ENCODE measurements around the gene AFAP1. TPM values are rescaled to one million over a fixed set of nuclear protein-coding genes. Genes with fewer than 3 reads are reported as not detected.

AFAP1 gene
- total and polyA plus RNA-seq, 2 donors (not counting 1 experiment from before 2014, with no cell fraction given): 0.03 to 0.44 TPM

DNA sequence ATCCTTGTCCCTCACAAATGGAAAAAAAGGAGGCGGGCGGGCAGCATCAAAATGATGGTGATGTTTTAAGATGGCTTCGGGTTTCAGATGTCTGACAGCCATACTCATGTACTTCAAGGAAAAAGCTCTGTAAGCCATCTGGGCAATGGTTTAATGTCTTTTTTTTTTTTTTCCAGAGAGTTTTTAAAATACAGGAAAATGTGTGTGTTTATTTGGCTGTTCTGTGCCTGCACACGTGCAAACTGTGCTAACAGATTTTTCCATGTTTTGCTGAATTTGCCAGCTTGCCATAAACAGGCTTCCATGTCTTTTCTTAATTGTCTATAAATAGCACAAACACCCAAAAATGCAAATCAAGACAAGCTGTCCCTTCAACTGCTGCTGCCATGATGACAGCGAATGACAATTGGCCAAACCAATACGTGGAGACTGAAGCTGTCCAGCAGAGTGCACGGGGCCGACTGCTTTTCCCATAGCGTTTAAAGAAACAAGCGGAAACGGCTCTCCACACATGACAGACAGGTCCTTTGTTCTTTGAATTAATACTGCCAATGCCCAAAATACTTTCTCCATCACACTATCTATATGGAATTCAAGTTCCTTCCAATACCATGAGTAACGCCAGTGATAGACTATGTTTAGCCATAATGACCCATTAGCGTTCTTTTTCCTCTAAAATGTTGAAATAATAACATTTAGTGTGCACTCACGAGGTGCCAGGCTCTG lies 35.7 kb downstream of the AFAP1 start:
- no peaks in the 10 kb centered on the region for H3K9me3 ChIP-seq (ENCODE audit: control extremely low read depth in 1 of 3, control insufficient read depth in 2 of 3, insufficient read depth in 1 of 3, low read length in 2 of 3)
- intact Hi-C loops (cut with micrococcal nuclease): no loop called here
- H2AFZ ChIP-seq (ENCODE audit: insufficient read depth, low read depth, low read length, poor library complexity, severe bottlenecking): no peak overlapping the region
- no peak overlapping the region for H3K27ac Mint-ChIP-seq
- H3K4me2 ChIP-seq (replicated peaks; ENCODE audit: low read depth, low read length, poor library complexity, severe bottlenecking): no peak overlapping the region
- H4K20me1 ChIP-seq (ENCODE audit: control insufficient read depth, insufficient read depth, low read length, poor library complexity, severe bottlenecking): no peaks in the 10 kb centered on the region
- no peak overlapping the region for H3K9ac ChIP-seq (ENCODE audit: low read length)
- H3K79me2 ChIP-seq (ENCODE audit: control insufficient read depth, insufficient read depth, low read length): no peaks in the 10 kb centered on the region
- ATAC-seq (ENCODE audit: low read depth): no peak
- H3K9me3 Mint-ChIP-seq (ENCODE audit: insufficient read depth): no peaks in the 10 kb centered on the region
- no peak for TF ChIP-seq EZH2 (IDR thresholded peaks at IDR 0.05; ENCODE audit: borderline replicate concordance, insufficient read depth, low read depth, low read length, poor library complexity, severe bottlenecking)
- TF ChIP-seq, protein P1, sequence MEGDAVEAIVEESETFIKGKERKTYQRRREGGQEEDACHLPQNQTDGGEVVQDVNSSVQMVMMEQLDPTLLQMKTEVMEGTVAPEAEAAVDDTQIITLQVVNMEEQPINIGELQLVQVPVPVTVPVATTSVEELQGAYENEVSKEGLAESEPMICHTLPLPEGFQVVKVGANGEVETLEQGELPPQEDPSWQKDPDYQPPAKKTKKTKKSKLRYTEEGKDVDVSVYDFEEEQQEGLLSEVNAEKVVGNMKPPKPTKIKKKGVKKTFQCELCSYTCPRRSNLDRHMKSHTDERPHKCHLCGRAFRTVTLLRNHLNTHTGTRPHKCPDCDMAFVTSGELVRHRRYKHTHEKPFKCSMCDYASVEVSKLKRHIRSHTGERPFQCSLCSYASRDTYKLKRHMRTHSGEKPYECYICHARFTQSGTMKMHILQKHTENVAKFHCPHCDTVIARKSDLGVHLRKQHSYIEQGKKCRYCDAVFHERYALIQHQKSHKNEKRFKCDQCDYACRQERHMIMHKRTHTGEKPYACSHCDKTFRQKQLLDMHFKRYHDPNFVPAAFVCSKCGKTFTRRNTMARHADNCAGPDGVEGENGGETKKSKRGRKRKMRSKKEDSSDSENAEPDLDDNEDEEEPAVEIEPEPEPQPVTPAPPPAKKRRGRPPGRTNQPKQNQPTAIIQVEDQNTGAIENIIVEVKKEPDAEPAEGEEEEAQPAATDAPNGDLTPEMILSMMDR (IDR thresholded peaks at IDR 0.05): no peak
- no peak for DNase-seq
- H3K4me1 ChIP-seq (ENCODE audit: control insufficient read depth in 2 of 2, insufficient read depth in 2 of 2, low read length in 2 of 2): no peaks in the 10 kb centered on the region
- H3K27ac ChIP-seq (ENCODE audit: low read length in 2 of 2): no peak overlapping the region
- no peaks in the 10 kb centered on the region for H3K4me1 Mint-ChIP-seq
- CTCF ChIA-PET: interaction anchor here (0.7 kb wide), 1 partner anchor 303 kb away, joined by 3 read pairs; no protein-coding TSS in a partner anchor
- POLR2A ChIA-PET: interaction anchor here (0.6 kb wide), 1 partner anchor 171 kb away, joined by 4 read pairs; no protein-coding TSS in a partner anchor
- H3K27me3 ChIP-seq (replicated peaks in 1 of 4; ENCODE audit: control extremely low read depth in 1 of 4, control insufficient read depth in 3 of 4, insufficient read depth in 4 of 4, low read length in 3 of 4): peaks cover 0 to 6% (median 0%) of the 10 kb centered on the region in 4 experiments
- no peaks in the 10 kb centered on the region for H3K36me3 ChIP-seq (replicated peaks in 1 of 2; ENCODE audit: control extremely low read depth in 1 of 2, control insufficient read depth in 1 of 2, extremely low read depth in 1 of 2, insufficient read depth in 2 of 2, low read length in 1 of 2)
- no peak overlapping the region for H3K4me3 ChIP-seq (ENCODE audit: control extremely low read depth in 1 of 5, extremely low read depth in 1 of 5, insufficient read depth in 1 of 5, low read depth in 2 of 5, low read length in 4 of 5)
- H3K27me3 Mint-ChIP-seq: peaks cover 26% of the 10 kb centered on the region
- H3K4me3 Mint-ChIP-seq: no peak overlapping the region
- WGBS (ENCODE audit: insufficient coverage): 37% methylated on average over 8 of the region's 14 CpGs

GRCh38 chr4:7902826-7903225 lies 36.8 kb downstream of the AFAP1 start:
- Histone ChIP-seq H3K79me2 (ENCODE audit: control insufficient read depth, insufficient read depth, low read length) (no peaks in the 10 kb centered on the region), H3K36me3 (replicated peaks in 1 of 2; ENCODE audit: control extremely low read depth in 1 of 2, control insufficient read depth in 1 of 2, extremely low read depth in 1 of 2, insufficient read depth in 2 of 2, low read length in 1 of 2) (no peaks in the 10 kb centered on the region), H3K9ac (ENCODE audit: low read length) (no peak overlapping the region), H4K20me1 (ENCODE audit: control insufficient read depth, insufficient read depth, low read length, poor library complexity, severe bottlenecking) (no peaks in the 10 kb centered on the region), H2AFZ (ENCODE audit: insufficient read depth, low read depth, low read length, poor library complexity, severe bottlenecking) (no peak overlapping the region), H3K27ac (ENCODE audit: low read length in 2 of 2) (no peak overlapping the region), H3K4me2 (replicated peaks; ENCODE audit: low read depth, low read length, poor library complexity, severe bottlenecking) (no peak overlapping the region), H3K27me3 (replicated peaks in 1 of 4; ENCODE audit: control extremely low read depth in 1 of 4, control insufficient read depth in 3 of 4, insufficient read depth in 4 of 4, low read length in 3 of 4) (peaks cover 0 to 6% (median 0%) of the 10 kb centered on the region in 4 experiments), H3K4me3 (ENCODE audit: control extremely low read depth in 1 of 5, extremely low read depth in 1 of 5, insufficient read depth in 1 of 5, low read depth in 2 of 5, low read length in 4 of 5) (no peak overlapping the region), H3K9me3 (ENCODE audit: control extremely low read depth in 1 of 3, control insufficient read depth in 2 of 3, insufficient read depth in 1 of 3, low read length in 2 of 3) (no peaks in the 10 kb centered on the region), H3K4me1 (ENCODE audit: control insufficient read depth in 2 of 2, insufficient read depth in 2 of 2, low read length in 2 of 2) (no peaks in the 10 kb centered on the region)
- ChIA-PET CTCF (no interaction called here), POLR2A (no interaction called here)
- H3K27me3 Mint-ChIP-seq: peaks cover 31% of the 10 kb centered on the region
- WGBS (ENCODE audit: insufficient coverage): no CpG with 5 or more reads among the region's 2 CpGs
- H3K4me1 Mint-ChIP-seq: no peaks in the 10 kb centered on the region
- no peak for DNase-seq
- ATAC-seq (ENCODE audit: low read depth): no peak
- H3K9me3 Mint-ChIP-seq (ENCODE audit: insufficient read depth): no peaks in the 10 kb centered on the region
- intact Hi-C loops (cut with micrococcal nuclease): no loop called here
- no peak overlapping the region for H3K27ac Mint-ChIP-seq
- no peak overlapping the region for H3K4me3 Mint-ChIP-seq
- no peak for TF ChIP-seq EZH2 (IDR thresholded peaks at IDR 0.05; ENCODE audit: borderline replicate concordance, insufficient read depth, low read depth, low read length, poor library complexity, severe bottlenecking)
- TF ChIP-seq, protein P1 (IDR thresholded peaks at IDR 0.05): no peak

All from B cell (primary cell).